T-helper 2 cell treated with Interferon-gamma antibody and Interleukin-4, amounts not matched to agents 100 ng/mL and 5 ng/mL, for 36 hours (primary cell): Measurements from ENCODE around the gene TMEM106B. TPM values are rescaled to one million over a fixed set of nuclear protein-coding genes. Genes with fewer than 3 reads are reported as not detected.
"Not testable (repeated sequence)": the region's sequence is repeated elsewhere in the genome, so short reads cannot be mapped to it uniquely, and the experiment has no call there.

ENCODE experiments used
- intact Hi-C: fragments of 100-400 bp; cut with micrococcal nuclease; formaldehyde crosslinking; loops from one replicate; pipeline ENCODE4 v1.15.1; 2023
- total RNA-seq: library from RNA; stranded (reverse); gene quantifications from 2 replicates; pipeline ENCODE4 v1.2.3, GENCODE V29; 2022

TMEM106B gene
- 31.2 and 32.7 TPM in 2 replicates for total RNA-seq

DNA sequence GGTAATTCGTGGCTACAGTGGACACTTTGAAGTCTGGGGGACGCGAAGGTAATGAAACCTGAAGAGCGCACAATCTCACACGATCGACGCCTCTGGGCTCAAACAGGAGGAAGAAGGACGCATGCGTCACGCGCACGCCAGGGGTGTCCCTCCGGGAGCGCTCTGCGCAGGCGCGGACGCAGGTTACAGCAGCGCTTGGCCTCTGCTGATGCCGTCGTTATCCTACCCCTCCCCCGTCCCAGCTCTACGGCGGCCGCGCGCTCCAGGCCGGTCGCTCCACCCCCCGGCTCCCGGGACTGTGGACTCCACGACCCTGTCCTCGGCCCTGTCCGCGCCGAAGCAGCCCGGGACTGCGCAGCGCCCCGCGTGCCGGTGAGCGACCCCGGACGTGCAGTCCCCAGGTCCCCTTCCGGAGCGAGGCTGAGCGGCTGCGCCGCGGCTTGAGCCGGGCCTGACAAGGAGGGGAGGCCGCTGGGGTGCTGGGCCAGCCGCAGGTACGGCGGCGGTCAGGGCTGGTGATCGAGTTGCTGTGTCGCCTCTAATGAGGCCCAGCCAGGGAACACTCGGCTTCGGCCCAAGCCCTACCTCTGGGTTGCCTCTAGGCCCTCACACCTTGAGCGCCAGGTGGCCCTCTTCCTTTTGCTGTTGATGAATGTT, at the start of gene TMEM106B:
TMEM106B (plus strand) TSS at position 241 of the 657 bp plus-strand sequence. CDS start 3,517 bp downstream, outside the sequence.
- intact Hi-C loops = loop anchor here (1.0 to 10.0 kb wide), 10 partner anchors 12 to 1238 kb away; partner anchors contain the start of genes PHF14 and VWDE

- intact Hi-C loops = no loop called here
Observed at GRCh38 chr7:12162415-12163113, 48.5 kb upstream of the TMEM106B start.

- intact Hi-C loops = not testable (repeated sequence)
Observed at GRCh38 chr7:12168065-12168464, 43.0 kb upstream of the TMEM106B start.

- intact Hi-C loops = loop anchor here (2.0 kb wide), 1 partner anchor 41 kb away; the partner anchor contains the start of gene TMEM106B
Observed at GRCh38 chr7:12169981-12170820, 40.9 kb upstream of the TMEM106B start.

GRCh38 chr7:12173671-12174070, 37.4 kb upstream of the TMEM106B start:
- intact Hi-C loops = no loop called here

- intact Hi-C loops = no loop called here
Observed at GRCh38 chr7:12174931-12175330, 36.2 kb upstream of the TMEM106B start.

DNA sequence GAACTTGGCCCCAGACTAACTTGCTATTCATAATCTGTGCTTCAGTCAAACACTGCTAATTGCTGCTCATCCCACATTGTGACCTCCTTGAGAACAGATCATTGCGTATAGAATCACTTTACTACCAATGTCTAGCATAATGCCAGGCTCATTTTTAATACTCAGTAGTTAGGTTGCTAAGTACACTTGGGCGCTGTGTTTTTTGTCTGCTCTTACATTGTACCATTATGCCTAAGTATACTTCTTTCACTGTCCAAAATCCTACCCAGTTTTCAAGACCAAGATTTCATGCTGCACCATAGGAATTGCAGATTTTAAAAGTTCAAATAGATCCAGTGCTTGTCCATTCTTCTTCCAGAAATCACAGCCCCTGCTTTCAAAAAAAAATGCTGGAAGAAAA, 32.8 kb upstream of the TMEM106B start:
- intact Hi-C loops = no loop called here

DNA sequence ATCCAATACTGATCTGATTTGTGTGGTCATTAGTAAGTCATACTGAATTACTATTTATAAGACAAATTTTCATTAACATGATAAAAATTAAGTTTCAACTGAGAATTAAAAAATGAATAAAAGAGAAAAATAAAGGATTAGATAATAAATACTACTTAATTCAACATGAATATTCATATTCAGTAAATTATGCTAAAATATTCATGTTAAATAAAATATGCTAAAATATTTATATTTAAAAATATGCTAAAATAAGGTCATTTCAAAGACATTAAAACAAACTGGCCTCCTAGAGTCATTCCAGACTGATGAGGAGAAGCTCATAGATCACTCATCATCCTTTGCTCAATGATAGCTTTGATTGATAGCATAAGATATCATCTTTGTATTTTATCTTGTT, 16.7 kb upstream of the TMEM106B start:
- intact Hi-C loops = no loop called here

DNA sequence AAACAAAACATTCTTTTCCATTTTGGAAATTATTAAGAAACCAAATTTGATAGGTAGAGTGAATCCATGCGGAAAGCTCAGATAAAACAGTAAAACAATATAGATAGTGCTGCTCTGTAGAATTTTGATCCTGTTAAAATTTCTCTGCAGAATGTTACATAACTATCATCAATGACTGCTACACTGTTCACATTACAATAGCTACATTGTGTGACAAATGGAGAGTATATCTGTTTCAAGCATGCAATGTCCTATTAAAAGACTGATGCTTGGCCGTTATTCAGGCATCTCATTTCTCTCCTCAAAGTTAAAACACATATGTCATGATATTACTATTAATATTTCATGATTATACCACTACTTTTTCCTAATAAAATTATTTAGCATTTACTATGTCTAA, 14.7 kb upstream of the TMEM106B start:
- intact Hi-C loops = no loop called here

GRCh38 chr7:12199363-12199762, 11.7 kb upstream of the TMEM106B start:
- intact Hi-C loops = no loop called here

- intact Hi-C loops = no loop called here
Observed at GRCh38 chr7:12207046-12207445, 4.0 kb upstream of the TMEM106B start.

GRCh38 chr7:12209221-12209620, 1.9 kb upstream of the TMEM106B start:
- intact Hi-C loops = no loop called here

DNA sequence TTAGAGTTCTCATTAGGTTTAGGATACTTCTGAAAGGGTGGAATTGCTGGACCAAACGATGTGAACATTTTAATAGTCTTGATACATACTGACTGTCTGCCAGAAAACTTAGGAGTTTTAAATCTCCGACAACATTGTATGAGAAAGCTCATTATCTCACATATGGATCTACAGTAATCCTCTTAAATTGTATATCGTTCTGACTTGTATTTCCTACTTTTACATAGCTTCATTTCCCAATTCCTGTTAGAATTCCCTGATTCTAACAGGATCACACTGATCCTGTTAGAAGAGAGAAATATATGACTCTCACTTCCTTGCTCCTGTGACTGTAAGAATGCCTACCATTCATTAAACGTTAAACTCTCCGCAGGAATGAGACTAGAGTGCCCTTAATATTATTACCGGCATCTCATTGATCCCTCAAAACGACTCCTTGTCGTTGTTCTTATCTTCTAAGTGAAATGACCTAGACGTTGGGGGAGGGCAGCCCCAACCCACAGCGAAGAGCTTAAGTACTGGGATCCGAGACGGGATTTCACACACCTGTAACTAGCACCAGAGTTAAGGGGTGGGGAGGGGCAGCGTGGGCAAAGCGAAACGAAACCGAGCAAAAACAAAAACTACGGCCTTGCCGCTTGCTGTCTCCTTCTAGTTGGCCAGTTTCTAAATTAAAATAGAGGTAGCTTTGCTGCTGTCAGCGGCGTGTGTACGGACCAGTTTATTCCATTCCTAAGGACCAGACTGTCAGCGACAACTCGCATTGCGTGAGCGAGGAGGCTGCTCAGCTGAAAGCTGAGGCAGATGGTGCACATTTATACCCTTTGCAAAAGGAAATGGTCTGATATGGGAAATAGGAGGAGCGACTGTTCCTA, 678 bp upstream of the TMEM106B start:
- intact Hi-C loops = loop anchor here (1.0 to 10.0 kb wide), 10 partner anchors 13 to 1238 kb away; partner anchors contain the start of genes PHF14 and VWDE

- intact Hi-C loops = loop anchor here (1.0 to 10.0 kb wide), 10 partner anchors 11 to 1239 kb away; partner anchors contain the start of genes PHF14 and VWDE
Observed at GRCh38 chr7:12211711-12212485, 804 bp downstream of the TMEM106B start.

DNA sequence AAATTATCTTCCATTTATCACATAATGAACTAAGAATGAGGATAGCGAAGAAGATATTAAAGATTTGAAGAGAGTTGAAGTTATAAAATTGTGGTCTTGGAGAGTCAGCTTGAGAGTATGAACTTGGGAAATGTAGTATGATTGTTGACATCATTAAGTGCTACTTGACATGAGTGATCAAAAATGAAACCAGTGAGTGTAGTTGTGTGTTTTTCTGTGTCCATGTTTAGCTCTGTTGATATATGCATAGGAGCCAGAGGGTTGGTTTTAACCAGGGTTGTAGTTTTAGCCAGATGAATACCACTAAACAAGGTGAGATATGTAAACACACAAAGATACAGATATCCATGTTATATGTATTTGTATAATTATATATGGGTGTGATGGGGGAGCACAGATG, 6.2 kb downstream of the TMEM106B start:
- intact Hi-C loops = loop anchor here (10.0 kb wide), 1 partner anchor 83 kb away; no protein-coding TSS in a partner anchor

- intact Hi-C loops = no loop called here
Observed at GRCh38 chr7:12220389-12221046, 9.4 kb downstream of the TMEM106B start.

DNA sequence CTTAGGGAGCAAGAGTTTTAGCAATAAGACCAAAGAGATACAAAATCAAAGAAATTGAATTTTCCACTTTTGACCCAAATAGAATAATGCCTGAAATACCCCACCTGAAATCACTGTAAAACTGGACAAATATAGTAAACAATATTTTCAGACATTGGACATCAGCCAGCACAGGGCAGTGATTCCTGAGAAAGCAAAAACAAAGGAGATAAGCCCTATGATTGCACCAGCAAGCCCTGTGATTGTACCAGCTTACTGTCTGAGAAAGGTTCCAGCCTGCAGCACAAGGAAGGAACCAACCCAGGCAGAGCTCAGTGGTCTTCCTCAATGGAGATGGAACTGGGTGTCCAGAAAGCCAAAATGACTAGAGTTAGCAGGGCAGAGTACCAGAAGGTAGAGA, 10.3 kb downstream of the TMEM106B start:
- intact Hi-C loops = no loop called here

- intact Hi-C loops = loop anchor here (1.0 kb wide), 2 partner anchors 12 to 34 kb away; partner anchors contain the start of gene TMEM106B
Observed at GRCh38 chr7:12222889-12223579, 11.9 kb downstream of the TMEM106B start.

GRCh38 chr7:12225017-12225416, 13.9 kb downstream of the TMEM106B start:
- intact Hi-C loops = not testable (repeated sequence)
